ENCODE data around the gene CEP43.

DNA sequence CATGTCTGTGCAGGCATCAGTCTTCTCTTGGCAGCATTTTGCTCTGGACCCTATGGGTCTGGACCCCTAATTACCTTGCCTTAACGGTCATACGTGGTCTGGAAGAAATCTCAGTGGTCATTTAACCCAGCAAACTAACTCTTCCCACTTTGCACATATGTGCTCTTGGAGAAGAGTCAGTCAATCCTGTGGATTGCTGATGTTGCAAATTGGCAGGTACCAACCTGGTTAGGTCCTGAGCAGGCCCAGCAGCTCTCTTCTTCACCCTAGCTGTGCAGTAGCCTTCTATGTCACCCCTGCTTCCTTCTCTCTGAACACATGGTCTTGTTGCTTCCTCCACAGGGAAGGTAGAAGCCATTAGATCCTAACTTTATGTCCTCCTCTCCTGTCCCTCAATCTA lies 1.6 kb downstream of the CEP43 start:
- TF ChIP-seq ZNF219 (CRISPR knock-in tag; IDR thresholded peaks at IDR 0.05; ENCODE audit: borderline replicate concordance) (no peak), RELA (CRISPR knock-in tag; IDR thresholded peaks at IDR 0.05; ENCODE audit: borderline replicate concordance) (no peak), CBFB (CRISPR knock-in tag; IDR thresholded peaks at IDR 0.05; ENCODE audit: low read depth) (no peak)
- TF ChIP-seq, protein P1, sequence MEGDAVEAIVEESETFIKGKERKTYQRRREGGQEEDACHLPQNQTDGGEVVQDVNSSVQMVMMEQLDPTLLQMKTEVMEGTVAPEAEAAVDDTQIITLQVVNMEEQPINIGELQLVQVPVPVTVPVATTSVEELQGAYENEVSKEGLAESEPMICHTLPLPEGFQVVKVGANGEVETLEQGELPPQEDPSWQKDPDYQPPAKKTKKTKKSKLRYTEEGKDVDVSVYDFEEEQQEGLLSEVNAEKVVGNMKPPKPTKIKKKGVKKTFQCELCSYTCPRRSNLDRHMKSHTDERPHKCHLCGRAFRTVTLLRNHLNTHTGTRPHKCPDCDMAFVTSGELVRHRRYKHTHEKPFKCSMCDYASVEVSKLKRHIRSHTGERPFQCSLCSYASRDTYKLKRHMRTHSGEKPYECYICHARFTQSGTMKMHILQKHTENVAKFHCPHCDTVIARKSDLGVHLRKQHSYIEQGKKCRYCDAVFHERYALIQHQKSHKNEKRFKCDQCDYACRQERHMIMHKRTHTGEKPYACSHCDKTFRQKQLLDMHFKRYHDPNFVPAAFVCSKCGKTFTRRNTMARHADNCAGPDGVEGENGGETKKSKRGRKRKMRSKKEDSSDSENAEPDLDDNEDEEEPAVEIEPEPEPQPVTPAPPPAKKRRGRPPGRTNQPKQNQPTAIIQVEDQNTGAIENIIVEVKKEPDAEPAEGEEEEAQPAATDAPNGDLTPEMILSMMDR (IDR thresholded peaks at IDR 0.05) = no peak
